Measurements from ENCODE around the gene ADGB.

DNA sequence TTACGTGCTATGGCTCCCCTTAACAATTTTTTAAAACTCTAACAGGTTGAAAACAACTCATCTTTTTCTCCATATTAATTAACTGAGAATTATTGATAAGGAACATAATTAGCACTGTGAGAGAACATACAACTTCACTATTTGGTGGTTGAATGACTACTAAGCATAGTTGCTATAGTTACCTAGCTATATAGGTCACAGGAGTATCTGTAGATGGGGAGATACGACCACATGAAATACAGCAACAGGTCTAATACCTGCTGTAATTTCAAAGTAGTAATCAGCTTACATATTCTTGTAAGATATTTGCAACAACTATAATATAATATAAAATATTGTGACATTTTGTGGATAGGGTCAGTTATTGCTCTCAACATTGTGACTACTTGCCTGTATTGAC, 102.9 kb downstream of the ADGB start:
- TF ChIP-seq, protein P1, sequence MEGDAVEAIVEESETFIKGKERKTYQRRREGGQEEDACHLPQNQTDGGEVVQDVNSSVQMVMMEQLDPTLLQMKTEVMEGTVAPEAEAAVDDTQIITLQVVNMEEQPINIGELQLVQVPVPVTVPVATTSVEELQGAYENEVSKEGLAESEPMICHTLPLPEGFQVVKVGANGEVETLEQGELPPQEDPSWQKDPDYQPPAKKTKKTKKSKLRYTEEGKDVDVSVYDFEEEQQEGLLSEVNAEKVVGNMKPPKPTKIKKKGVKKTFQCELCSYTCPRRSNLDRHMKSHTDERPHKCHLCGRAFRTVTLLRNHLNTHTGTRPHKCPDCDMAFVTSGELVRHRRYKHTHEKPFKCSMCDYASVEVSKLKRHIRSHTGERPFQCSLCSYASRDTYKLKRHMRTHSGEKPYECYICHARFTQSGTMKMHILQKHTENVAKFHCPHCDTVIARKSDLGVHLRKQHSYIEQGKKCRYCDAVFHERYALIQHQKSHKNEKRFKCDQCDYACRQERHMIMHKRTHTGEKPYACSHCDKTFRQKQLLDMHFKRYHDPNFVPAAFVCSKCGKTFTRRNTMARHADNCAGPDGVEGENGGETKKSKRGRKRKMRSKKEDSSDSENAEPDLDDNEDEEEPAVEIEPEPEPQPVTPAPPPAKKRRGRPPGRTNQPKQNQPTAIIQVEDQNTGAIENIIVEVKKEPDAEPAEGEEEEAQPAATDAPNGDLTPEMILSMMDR (IDR thresholded peaks at IDR 0.05; ENCODE audit: low read depth, low read length, missing input control), result no peak
- TF ChIP-seq, protein P2, sequence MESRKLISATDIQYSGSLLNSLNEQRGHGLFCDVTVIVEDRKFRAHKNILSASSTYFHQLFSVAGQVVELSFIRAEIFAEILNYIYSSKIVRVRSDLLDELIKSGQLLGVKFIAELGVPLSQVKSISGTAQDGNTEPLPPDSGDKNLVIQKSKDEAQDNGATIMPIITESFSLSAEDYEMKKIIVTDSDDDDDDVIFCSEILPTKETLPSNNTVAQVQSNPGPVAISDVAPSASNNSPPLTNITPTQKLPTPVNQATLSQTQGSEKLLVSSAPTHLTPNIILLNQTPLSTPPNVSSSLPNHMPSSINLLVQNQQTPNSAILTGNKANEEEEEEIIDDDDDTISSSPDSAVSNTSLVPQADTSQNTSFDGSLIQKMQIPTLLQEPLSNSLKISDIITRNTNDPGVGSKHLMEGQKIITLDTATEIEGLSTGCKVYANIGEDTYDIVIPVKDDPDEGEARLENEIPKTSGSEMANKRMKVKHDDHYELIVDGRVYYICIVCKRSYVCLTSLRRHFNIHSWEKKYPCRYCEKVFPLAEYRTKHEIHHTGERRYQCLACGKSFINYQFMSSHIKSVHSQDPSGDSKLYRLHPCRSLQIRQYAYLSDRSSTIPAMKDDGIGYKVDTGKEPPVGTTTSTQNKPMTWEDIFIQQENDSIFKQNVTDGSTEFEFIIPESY (IDR thresholded peaks at IDR 0.05), result no peak
- TF ChIP-seq YY1 (IDR thresholded peaks at IDR 0.05) (no peak), GABPA (IDR thresholded peaks at IDR 0.05 in 1 of 2, conservative IDR thresholded peaks at IDR 0.05 in 1 of 2) (no peak), EGR1 (IDR thresholded peaks at IDR 0.05; ENCODE audit: low read depth in 2 of 2) (no peak), SP1 (IDR thresholded peaks at IDR 0.05) (no peak), JUND (IDR thresholded peaks at IDR 0.05) (no peak), RAD21 (IDR thresholded peaks at IDR 0.05) (no peak), FOXA1 (IDR thresholded peaks at IDR 0.05) (no peak)
- TF ChIP-seq, protein P3, sequence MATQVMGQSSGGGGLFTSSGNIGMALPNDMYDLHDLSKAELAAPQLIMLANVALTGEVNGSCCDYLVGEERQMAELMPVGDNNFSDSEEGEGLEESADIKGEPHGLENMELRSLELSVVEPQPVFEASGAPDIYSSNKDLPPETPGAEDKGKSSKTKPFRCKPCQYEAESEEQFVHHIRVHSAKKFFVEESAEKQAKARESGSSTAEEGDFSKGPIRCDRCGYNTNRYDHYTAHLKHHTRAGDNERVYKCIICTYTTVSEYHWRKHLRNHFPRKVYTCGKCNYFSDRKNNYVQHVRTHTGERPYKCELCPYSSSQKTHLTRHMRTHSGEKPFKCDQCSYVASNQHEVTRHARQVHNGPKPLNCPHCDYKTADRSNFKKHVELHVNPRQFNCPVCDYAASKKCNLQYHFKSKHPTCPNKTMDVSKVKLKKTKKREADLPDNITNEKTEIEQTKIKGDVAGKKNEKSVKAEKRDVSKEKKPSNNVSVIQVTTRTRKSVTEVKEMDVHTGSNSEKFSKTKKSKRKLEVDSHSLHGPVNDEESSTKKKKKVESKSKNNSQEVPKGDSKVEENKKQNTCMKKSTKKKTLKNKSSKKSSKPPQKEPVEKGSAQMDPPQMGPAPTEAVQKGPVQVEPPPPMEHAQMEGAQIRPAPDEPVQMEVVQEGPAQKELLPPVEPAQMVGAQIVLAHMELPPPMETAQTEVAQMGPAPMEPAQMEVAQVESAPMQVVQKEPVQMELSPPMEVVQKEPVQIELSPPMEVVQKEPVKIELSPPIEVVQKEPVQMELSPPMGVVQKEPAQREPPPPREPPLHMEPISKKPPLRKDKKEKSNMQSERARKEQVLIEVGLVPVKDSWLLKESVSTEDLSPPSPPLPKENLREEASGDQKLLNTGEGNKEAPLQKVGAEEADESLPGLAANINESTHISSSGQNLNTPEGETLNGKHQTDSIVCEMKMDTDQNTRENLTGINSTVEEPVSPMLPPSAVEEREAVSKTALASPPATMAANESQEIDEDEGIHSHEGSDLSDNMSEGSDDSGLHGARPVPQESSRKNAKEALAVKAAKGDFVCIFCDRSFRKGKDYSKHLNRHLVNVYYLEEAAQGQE (IDR thresholded peaks at IDR 0.05), result no peak
- TF ChIP-seq, protein P4, sequence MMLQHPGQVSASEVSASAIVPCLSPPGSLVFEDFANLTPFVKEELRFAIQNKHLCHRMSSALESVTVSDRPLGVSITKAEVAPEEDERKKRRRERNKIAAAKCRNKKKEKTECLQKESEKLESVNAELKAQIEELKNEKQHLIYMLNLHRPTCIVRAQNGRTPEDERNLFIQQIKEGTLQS (IDR thresholded peaks at IDR 0.05), result no peak
- TF ChIP-seq, protein P5, sequence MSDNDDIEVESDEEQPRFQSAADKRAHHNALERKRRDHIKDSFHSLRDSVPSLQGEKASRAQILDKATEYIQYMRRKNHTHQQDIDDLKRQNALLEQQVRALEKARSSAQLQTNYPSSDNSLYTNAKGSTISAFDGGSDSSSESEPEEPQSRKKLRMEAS (IDR thresholded peaks at IDR 0.05), result no peak
